RWPE1 (cell line): ENCODE measurements around the gene PASK.
"Not testable (repeated sequence)": the region's sequence is repeated elsewhere in the genome, so short reads cannot be mapped to it uniquely, and the experiment has no call there.

Source experiments
- CTCF ChIA-PET: fragments of 350-600 bp; sonication (Branson Sonifier 250); formaldehyde crosslinking; extraction: SDS; loops from one replicate; lab custom pipeline; 2021; lab: Yijun Ruan, JAX
- POLR2A ChIA-PET: fragments of 400-600 bp; formaldehyde crosslinking; extraction: SDS; loops from one replicate; lab custom pipeline; 2020; ENCODE audit warnings: antibody characterized with exemption; ENCODE audit not compliant: low non-redundant PET; lab: Yijun Ruan, JAX
- DNase-seq: peaks from one replicate; pipeline ENCODE4 v3.0.0; 2012; ENCODE audit warnings: low spot score
- H3K27ac ChIP-seq: fragments of 450-650 bp; 2 replicates; pipeline ENCODE4 v1.5.1; 2017
- CTCF ChIP-seq: fragments of 450-650 bp; conservative IDR thresholded peaks from 2 replicates; pipeline ENCODE4 v1.5.1; 2017; ENCODE audit warnings: low read depth, mild to moderate bottlenecking

Gene PASK

DNA sequence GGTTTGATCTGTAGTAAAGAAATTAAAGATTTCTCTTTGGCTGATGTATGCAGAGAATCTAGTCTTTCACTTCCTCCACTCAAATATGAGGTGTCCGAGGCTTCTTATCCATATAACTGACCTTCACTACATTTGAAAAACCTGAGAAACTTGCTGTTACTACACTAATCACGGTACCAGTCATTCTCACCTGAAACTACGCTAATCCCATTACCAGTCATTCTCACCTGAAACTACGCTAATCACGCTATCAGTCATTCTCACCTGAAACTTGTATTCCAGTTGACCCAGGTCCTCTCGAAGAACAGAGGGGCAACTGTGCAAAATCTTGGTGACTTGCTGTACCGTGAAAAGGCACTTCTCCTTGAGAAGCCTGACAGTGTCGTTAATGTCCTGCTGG, 52.3 kb downstream of the PASK start:
- DNase-seq: no peak
- no peak for TF ChIP-seq CTCF
- ChIA-PET POLR2A (no interaction called here), CTCF (no interaction called here)
- H3K27ac ChIP-seq: no peak overlapping the region

DNA sequence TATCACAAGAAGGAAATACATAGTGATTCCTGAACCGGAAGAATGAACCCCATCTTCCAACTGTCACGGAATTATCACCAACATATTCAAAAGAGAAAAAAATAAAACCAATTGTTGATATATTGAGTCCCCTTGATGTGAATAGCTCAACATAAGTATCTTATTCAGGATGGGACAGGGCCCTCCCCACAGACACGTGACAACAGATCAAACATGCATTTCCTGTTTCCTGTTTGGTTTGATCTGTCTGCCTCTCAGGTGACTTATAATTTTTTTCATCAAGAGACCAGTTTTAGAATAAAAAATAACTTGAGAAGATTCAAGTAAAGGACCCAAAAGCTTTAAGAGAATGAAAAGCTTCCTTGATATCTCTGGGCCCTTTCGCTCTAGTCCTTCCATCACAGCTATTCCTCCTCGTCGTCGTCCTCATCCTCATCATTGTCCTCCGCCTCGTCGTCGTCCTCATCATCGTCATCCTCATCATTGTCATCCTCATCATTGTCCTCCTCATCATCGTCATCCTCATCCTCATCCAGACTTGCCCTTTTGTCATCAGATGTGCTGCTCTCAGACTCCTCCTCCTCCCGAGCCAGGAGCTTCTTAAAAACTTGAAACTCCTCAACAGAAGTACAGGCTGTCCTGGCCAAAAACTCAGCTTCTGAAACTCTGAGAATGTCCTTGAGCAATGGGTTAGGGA, 53.5 kb downstream of the PASK start:
- H3K27ac ChIP-seq: no peak overlapping the region
- DNase-seq: no peak
- CTCF ChIA-PET: no interaction called here
- no peak for TF ChIP-seq CTCF
- POLR2A ChIA-PET: no interaction called here

DNA sequence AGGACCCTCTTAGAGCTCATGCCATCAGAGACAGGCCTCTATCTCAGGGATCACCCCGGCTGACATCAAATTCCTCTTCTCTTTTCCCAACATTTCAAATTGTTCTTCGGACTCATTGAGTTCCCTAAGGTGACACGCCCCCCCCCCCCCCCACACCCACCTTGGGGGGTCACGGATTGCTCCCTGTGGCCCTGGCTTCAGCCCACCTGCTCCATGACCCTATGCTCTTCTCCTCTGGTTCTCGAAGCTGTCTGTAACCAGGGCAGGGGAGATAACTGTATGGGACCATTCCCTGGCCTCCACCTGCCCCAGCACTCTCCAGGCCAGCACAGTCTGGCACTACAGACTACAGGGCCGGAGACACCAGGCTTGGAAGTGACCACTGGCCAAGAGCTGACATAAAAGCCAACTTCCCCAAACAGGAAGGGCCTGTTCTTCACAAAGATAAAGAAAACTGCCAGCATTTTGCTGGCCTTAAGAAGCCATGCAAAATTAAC, 54.3 kb downstream of the PASK start:
- POLR2A ChIA-PET: no interaction called here

DNA sequence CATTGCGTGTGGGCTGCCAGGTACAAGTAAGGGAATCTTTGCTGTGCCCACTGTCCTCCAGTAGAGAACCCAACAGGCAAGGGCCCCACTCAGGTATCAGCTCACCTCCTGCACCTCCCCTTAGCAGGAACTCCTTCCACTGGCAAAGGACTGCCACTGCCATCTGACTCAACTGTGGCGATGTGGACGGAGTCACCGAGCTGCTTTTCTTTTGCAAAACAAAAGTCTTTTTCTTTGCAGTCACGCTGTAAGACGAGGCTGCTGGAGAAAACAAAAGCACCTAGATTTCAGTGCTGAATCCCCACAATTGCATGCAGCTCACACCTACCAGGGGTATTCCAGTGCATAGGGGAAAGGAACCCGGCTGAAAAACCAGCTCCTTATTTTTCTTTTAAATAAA, 55.1 kb downstream of the PASK start:
- no peak for TF ChIP-seq CTCF
- H3K27ac ChIP-seq: no peak overlapping the region
- DNase-seq: no peak
- CTCF ChIA-PET: no interaction called here
- POLR2A ChIA-PET: no interaction called here

More for the DNA sequence above, 54.3 kb downstream of the PASK start:
- H3K27ac ChIP-seq: no peak overlapping the region
- TF ChIP-seq CTCF: no peak
- CTCF ChIA-PET: interaction anchor here (0.7 kb wide), 1 partner anchor 17 kb away, joined by 4 read pairs; no protein-coding TSS in a partner anchor
- no peak for DNase-seq

GRCh38 chr2:241093133-241093781, 56.0 kb downstream of the PASK start:
- DNase-seq: not testable (repeated sequence)

DNA sequence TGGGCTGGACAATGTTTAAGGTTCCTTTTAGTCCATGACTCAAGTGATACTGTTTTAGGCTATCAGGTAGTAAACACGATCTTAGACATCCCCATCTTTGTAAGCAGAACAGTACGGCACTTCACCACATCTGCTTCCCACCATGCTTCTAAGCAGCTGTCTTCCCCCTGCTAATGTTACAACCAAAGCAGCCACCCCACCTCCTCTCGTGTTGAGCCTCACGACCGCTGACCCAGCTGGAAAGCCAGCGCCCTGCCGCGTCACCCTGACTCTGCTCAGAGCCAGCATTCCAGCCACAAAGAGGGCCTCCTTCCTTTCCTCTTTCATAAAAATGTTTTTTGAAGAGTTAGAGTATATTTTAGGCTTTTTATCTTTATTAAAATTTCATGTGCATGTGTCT, 56.6 kb downstream of the PASK start:
- DNase-seq: no peak
- TF ChIP-seq CTCF: no peak
- ChIA-PET CTCF (interaction anchor here (0.6 kb wide), 2 partner anchors 346 to 708 kb away, joined by 3 to 4 read pairs; no protein-coding TSS in a partner anchor), POLR2A (interaction anchor here (0.6 kb wide), 1 partner anchor 1737 kb away, joined by 3 read pairs; no protein-coding TSS in a partner anchor)
- H3K27ac ChIP-seq: no peak overlapping the region

More at GRCh38 chr2:241093133-241093781, 56.0 kb downstream of the PASK start:
- POLR2A ChIA-PET, H3K27ac ChIP-seq: not testable (repeated sequence)
- CTCF ChIA-PET: interaction anchor here (0.6 kb wide), 2 partner anchors 347 to 707 kb away, joined by 3 to 4 read pairs; no protein-coding TSS in a partner anchor
